Right lobe of liver (tissue), 4 donors: ENCODE results near the gene HOXB3.

Experiments
- CTCF ChIP-seq, 4 donors: fragments of 200-600 bp in 3 of 4; fragments of 450-650 bp in 1 of 4; IDR thresholded peaks; one replicate each; pipeline versions ENCODE4 v1.5.1 to v1.8.0; 2016 to 2022; ENCODE audit warnings: antibody characterized with exemption in 4 of 4, mild to moderate bottlenecking in 2 of 4
- POLR2A ChIP-seq: fragments of 450-650 bp; IDR thresholded peaks from one replicate; pipeline ENCODE4 v1.6.1; 2017; ENCODE audit warnings: antibody characterized with exemption, mild to moderate bottlenecking
- donor health status: DM: no; HTN: no; CAD: no.
- donor health status: DM: no; HTN: no; CAD: no.
- donor health status: DM: no; HTN: yes; CAD: no.

GRCh38 chr17:48621410-48622392, 31.7 kb upstream of the HOXB3 start:
- TF ChIP-seq CTCF (IDR thresholded peaks at IDR 0.05) (no peak), POLR2A (no peak)
